GM18861 (cell line): Measurements from ENCODE around the gene SSBP3.

Experiments used
- ATAC-seq: cut with Tn5 transposase; IDR thresholded peaks from one replicate; pipeline ENCODE4 v1.9.1; 2021; ENCODE audit not compliant: unreplicated experiment

Gene SSBP3

GRCh38 chr1:54310439-54311328 is 95.5 kb downstream of the SSBP3 start:
- no peak for ATAC-seq

- no peak for ATAC-seq
Measured at GRCh38 chr1:54309631-54310366, 96.4 kb downstream of the SSBP3 start.

DNA sequence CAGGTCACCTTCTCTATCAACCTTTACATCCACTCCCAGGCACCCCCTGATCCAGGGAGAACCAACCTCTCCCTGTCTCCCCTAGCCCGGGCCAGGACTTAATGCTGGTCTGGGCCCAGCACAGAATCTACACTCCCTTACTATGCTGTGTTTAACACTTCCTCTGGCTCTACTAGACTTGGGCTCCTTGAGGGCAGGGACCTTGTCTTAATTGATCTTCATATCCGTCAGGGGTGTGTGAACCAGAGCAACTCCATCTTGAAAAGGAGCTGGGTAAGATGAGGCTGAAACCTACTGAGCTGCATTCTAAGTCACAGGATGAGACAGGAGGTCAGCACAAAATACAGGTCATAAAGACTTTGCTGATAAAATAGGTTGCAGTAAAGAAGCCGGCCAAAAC is 98.9 kb downstream of the SSBP3 start:
- no peak for ATAC-seq

GRCh38 chr1:54305906-54306514 is 100.2 kb downstream of the SSBP3 start:
- ATAC-seq: no peak

DNA sequence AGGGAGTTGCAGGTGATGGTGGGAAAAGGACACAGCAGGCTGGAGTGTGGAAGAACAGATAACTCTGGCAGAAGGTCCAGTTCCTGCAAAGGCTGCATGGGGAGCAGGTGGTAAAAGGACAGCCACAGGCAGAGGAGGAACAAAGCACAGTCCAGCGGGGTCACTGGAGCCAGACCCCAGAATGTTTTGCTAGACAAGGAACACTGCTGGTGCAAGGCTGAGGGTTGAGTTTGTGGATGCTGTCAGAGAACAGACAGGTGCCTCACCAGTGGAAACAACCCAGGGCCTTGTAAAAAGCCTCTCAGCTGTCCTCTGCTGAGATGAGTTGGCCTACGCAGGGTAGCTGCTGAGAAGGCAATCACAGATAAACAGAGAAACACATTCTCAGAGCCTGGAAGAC is 101.7 kb downstream of the SSBP3 start:
- ATAC-seq: no peak

- ATAC-seq: no peak
Measured at GRCh38 chr1:54302951-54303843, 103.0 kb downstream of the SSBP3 start.

DNA sequence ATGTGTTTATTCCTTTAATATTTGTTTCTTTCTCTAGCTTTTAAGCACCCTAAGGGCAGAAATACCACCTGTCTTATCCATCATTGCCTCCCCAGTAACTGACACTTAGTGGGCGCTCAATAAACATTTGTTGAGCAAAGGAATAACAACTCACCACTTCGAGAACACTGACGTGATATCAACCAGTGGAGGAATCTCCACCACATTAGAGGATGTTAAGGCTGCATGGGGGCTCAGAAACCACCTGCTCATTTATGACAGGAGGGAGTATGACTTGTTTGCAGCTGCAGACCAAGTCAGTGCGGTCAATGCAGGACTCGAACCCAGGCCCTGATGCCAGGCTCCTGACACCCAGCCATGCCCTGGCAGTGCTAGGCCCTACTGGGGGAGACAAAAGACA is 103.6 kb downstream of the SSBP3 start:
- no peak for ATAC-seq

GRCh38 chr1:54301497-54301896 is 104.7 kb downstream of the SSBP3 start:
- ATAC-seq: no peak

DNA sequence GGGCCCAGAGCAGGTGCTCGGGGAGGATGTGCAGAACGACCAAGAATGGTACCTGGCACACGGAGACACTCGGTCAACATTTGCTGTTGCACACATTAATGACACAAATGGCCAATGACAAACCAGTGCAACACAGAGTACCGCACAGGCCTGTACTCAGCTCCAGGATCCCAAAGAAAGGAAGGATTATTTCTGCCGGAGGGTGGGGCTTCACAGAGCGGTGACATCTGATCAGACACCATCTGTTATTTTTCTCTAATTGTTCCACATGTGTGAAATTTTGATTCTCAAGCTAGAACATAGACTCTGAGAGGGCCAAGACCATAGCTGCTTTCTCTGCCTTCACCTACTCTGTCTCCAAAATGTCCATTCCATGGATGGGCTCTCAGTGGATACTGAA is 105.8 kb downstream of the SSBP3 start:
- ATAC-seq: no peak

GRCh38 chr1:54299037-54299436 is 107.2 kb downstream of the SSBP3 start:
- ATAC-seq: no peak

GRCh38 chr1:54298284-54299033 is 107.7 kb downstream of the SSBP3 start:
- ATAC-seq: no peak

- no peak for ATAC-seq
Measured at GRCh38 chr1:54297596-54298283, 108.5 kb downstream of the SSBP3 start.

- ATAC-seq: no peak
Measured at GRCh38 chr1:54296666-54297065, 109.5 kb downstream of the SSBP3 start.

- ATAC-seq: no peak
Measured at GRCh38 chr1:54294887-54295286, 111.3 kb downstream of the SSBP3 start.

DNA sequence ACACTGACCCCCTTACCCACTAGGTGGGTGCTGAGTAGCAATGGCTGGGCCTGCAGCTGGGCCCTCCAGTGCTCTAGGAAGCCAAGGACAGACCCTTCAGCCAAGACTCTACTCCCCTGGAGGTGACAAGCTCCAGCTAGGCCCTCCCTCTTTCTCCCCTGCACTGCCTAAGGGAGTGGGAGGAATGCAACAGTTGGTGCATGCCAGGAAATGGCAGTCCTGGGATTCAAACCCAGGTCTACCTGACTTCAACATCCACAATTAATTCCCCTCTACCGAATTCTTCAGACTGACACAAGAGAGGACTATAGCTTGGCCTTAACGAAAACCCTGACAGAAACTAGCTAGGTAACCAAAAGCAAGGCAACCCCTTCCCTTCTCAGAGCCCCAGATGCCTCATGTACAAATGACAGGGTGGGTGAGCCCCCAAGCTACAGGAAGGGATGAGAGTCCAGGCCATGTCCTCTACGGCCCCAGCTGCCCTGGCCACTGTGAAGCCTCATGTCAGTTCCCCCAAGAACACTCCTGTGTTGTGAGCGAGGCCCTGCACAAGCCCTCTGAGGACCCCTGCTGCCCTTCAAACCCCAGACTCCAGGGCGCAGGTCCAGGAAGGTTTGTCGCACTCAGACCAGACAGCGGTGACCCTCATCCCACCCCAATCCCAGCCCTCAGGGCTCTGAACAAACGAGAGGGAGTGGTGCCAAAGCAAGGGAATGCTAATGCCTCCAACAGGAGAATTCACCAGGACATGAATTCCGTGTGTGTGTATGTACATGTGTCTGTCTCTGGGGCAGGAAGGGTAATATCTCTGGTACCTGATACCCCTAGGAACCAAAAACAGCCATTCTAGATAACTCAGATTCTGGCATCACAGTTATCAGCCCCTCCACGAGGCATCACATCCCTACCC is 113.9 kb downstream of the SSBP3 start:
- ATAC-seq: no peak

DNA sequence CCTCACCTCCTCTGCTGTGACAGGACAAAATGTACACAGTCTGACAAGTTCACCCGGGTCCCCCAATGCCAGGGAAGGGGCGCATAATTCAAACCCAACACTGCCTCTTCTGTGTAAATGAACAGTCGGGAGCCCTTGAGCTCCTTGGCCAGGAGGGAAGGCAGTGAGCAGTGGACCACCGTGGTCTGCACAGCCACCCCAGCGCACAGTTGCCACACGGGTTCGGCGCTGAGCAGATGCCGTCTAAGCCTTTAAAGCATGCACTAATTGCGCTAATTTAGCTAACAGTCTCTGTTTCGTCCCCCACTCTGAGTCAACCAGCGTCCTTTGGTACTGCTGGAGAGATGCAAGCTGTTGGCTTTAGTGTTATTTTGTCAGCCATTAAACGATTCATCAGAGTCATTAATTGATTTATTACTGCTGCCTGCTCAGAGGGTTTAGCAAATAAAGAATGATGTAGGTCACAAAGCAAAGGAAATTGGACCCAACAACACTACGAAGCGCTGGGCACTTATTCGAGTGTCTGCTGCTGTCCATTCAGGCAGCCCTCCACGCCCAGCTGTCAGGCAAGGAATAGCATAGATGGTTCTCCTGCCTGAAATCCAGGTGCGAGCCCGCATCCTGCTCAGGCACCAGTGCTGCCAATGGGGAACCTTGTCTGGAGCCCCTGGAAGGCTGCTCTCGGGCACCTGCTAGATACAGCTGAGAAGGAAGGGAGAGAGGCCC is 114.8 kb downstream of the SSBP3 start:
- ATAC-seq: no peak

DNA sequence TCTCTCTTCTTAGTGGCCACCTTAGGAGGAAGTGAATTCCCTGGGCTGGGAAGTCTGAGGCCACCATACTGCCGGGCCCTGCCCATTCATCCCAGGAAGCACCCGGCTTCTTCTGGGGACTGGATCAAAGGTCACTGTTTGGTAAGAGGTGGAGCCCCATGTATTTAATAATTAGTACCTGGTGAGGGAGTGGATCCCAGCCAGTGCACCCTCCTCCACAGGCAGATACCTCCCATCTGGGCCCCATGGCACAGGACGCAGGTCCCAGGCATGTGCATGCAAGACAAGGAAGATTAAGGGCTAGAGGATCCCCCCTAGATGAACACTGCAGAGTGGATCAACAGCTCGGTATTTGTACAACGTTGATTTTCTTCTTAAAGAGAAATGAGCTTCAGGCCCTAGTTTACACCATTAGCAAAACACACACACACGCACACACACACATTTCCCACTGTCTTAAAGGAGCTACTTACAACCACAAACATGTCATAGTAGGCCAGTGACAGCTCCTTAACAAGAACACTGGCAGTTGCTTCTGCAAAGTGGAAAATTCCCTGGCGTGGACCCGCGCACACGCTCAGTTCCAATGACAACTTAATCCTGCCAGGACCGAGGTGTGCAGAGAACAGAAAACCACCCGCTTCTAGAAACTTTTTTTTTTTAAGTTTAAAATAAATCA is 115.5 kb downstream of the SSBP3 start:
- ATAC-seq: no peak
